HepG2 (cell line): ENCODE data around the gene SULT2B1. TPM values are rescaled to one million over a fixed set of nuclear protein-coding genes. Genes with fewer than 3 reads are reported as not detected.
A peak's percentile ranks its signal among the peaks of the same experiment; 100 is the strongest.

ENCODE experiments used
- POLR2G ChIP-seq: fragments of 200-400 bp; formaldehyde crosslinking; IDR thresholded peaks from 2 replicates; pipeline ENCODE4 v1.6.1; 2018; ENCODE audit warnings: mild to moderate bottlenecking, low read depth, low read length, moderate library complexity
- SOX5 ChIP-seq: IDR thresholded peaks from 2 replicates; pipeline ENCODE4 v1.6.1; 2016; ENCODE audit warnings: borderline replicate concordance
- ZNF205 ChIP-seq: IDR thresholded peaks from 2 replicates; pipeline ENCODE4 v1.6.1; 2018; ENCODE audit warnings: missing biosample characterization, missing genetic modification reagents
- ZNF607 ChIP-seq: sonication (generic); formaldehyde crosslinking; IDR thresholded peaks from 2 replicates; pipeline ENCODE4 v1.5.1; 2020; ENCODE audit warnings: missing genetic modification reagents, mild to moderate bottlenecking, borderline replicate concordance
- polyA plus RNA-seq, 8 experiments: library from polyadenylated mRNA; depleted of rRNA in 3 of 8; stranded (reverse) in 7 of 8; unstranded in 1 of 8; fragments of >200 nt; fragmentation: Illumina TruSeq in 4 of 8; extraction: Trizol in 4 of 8; gene quantifications; 2 replicates each; pipeline versions ENCODE4 v1.2.1 to v1.2.3, GENCODE V29; 2011 to 2016; ENCODE audit warnings: low read depth in 4 of 8, missing spikeins in 1 of 8, mixed read lengths in 1 of 8; ENCODE audit not compliant: insufficient read depth in 1 of 8
- total RNA-seq, 5 experiments: library from RNA; depleted of rRNA; stranded (reverse); fragments of >200 nt; fragmentation: Illumina TruSeq; extraction: Trizol; gene quantifications; 2 replicates each; pipeline ENCODE4 v1.2.3, GENCODE V29; 2016; ENCODE audit warnings: low read depth in 1 of 5
- TF ChIP-seq, protein P1 (sequence below): sonication (generic); formaldehyde crosslinking; IDR thresholded peaks from 2 replicates; pipeline ENCODE4 v1.4.0; 2020; ENCODE audit warnings: mild to moderate bottlenecking, missing genetic modification reagents, borderline replicate concordance
- TF ChIP-seq, protein P2 (sequence below): IDR thresholded peaks from 2 replicates; pipeline ENCODE4 v1.6.1; 2012; ENCODE audit warnings: low read depth, low read length, improper control_type of control experiment

Gene SULT2B1
- total and polyA plus RNA-seq, 2 of the 13 experiments (the other 11 are each of a cell fraction or from before 2014, with no cell fraction given), result 0.13 TPM; not detected in 1

DNA sequence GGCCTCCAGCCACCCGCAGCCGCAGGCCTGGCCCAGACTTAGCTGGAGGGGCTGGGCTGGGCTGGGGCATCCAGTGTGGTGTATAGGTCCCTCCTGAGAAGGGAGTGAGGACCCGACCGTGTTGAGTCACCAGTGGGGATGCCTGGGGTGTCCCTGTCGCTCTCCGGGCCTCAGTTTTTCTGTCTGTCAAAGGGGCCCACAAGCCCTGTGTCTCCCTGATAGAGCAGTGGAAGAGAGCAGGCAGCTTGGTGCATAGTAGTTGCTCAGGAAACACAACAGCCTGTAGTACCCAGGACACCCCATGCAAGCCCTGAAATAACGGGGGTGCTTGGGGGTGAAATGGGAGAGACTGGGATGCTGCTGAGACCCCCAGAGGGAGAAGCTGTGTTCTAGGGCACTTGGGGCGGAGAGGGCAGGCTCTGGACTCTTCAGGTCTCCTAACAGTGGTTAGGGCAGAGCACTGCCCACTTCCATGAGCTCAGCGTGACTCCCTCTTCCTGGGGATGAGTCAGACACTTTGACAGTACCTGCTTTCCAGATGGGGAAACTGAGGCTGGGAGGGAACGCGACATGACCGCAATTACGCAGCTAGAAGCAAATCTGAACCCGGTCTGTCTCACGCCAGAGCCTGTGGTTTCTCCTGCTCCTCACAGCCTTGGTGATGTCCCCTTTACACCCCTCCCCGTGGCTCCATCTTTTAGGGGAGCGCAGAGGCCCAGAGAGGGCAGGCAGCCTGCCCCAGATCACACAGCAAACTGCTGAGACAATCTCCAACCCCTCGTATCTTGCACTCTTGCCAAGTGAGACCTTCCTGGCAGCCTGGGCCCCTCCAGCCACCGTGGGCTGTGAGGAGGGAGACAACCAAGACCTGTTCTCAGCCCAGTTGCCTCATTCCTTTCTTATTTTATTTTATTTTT lies 692 bp downstream of the SULT2B1 start (continued):
- TF ChIP-seq, protein P1, sequence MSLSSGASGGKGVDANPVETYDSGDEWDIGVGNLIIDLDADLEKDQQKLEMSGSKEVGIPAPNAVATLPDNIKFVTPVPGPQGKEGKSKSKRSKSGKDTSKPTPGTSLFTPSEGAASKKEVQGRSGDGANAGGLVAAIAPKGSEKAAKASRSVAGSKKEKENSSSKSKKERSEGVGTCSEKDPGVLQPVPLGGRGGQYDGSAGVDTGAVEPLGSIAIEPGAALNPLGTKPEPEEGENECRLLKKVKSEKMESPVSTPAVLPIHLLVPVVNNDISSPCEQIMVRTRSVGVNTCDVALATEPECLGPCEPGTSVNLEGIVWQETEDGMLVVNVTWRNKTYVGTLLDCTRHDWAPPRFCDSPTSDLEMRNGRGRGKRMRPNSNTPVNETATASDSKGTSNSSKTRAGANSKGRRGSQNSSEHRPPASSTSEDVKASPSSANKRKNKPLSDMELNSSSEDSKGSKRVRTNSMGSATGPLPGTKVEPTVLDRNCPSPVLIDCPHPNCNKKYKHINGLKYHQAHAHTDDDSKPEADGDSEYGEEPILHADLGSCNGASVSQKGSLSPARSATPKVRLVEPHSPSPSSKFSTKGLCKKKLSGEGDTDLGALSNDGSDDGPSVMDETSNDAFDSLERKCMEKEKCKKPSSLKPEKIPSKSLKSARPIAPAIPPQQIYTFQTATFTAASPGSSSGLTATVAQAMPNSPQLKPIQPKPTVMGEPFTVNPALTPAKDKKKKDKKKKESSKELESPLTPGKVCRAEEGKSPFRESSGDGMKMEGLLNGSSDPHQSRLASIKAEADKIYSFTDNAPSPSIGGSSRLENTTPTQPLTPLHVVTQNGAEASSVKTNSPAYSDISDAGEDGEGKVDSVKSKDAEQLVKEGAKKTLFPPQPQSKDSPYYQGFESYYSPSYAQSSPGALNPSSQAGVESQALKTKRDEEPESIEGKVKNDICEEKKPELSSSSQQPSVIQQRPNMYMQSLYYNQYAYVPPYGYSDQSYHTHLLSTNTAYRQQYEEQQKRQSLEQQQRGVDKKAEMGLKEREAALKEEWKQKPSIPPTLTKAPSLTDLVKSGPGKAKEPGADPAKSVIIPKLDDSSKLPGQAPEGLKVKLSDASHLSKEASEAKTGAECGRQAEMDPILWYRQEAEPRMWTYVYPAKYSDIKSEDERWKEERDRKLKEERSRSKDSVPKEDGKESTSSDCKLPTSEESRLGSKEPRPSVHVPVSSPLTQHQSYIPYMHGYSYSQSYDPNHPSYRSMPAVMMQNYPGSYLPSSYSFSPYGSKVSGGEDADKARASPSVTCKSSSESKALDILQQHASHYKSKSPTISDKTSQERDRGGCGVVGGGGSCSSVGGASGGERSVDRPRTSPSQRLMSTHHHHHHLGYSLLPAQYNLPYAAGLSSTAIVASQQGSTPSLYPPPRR, result no peak
- TF ChIP-seq POLR2G (no peak), ZNF205 (CRISPR knock-in tag) (0 out of 2 replicates have a peak, but pooled peaks have one; percentile 19), SOX5 (CRISPR knock-in tag) (no peak), ZNF607 (CRISPR knock-in tag) (no peak)
- TF ChIP-seq, protein P2, sequence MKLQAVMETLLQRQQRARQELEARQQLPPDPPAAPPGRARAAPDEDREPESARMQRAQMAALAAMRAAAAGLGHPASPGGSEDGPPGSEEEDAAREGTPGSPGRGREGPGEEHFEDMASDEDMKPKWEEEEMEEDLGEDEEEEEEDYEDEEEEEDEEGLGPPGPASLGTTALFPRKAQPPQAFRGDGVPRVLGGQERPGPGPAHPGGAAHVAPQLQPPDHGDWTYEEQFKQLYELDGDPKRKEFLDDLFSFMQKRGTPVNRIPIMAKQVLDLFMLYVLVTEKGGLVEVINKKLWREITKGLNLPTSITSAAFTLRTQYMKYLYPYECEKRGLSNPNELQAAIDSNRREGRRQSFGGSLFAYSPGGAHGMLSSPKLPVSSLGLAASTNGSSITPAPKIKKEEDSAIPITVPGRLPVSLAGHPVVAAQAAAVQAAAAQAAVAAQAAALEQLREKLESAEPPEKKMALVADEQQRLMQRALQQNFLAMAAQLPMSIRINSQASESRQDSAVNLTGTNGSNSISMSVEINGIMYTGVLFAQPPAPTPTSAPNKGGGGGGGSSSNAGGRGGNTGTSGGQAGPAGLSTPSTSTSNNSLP, result no peak
- TF ChIP-seq, all 625 proteins: peak for 5
